BLaER1 treated with 17β-estradiol and CSF1 and Interleukin-3, amounts not matched to agents 10 nM and 100 nM (cell line): ENCODE results near the gene FGFR3.

Experiments used
- H3K27ac ChIP-seq, 11 experiments: shearing (Covaris generic); formaldehyde crosslinking; 2 replicates each; pipeline ENCODE4 v1.8.1; 2022
- H3K27me3 ChIP-seq, 11 experiments: shearing (Covaris generic); formaldehyde crosslinking; 2 replicates each; pipeline ENCODE4 v1.8.1; 2022
- H3K36me3 ChIP-seq, 11 experiments: shearing (Covaris generic); formaldehyde crosslinking; 2 replicates each; pipeline ENCODE4 v1.8.1; 2022
- H3K4me1 ChIP-seq, 10 experiments: shearing (Covaris generic); formaldehyde crosslinking; 2 replicates each; pipeline ENCODE4 v1.8.1; 2022
- H3K4me2 ChIP-seq, 11 experiments: shearing (Covaris generic); formaldehyde crosslinking; 2 replicates each; pipeline ENCODE4 v1.8.1; 2022
- H3K4me3 ChIP-seq, 10 experiments: shearing (Covaris generic); formaldehyde crosslinking; 2 replicates each; pipeline ENCODE4 v1.8.1; 2022
- H3K9ac ChIP-seq, 11 experiments: shearing (Covaris generic); formaldehyde crosslinking; 2 replicates each; pipeline ENCODE4 v1.8.1; 2022
- H3K9me3 ChIP-seq, 11 experiments: shearing (Covaris generic); formaldehyde crosslinking; replicated peaks in 1 of 11; 2 replicates each; pipeline ENCODE4 v1.8.1; 2022
- H4K20me1 ChIP-seq, 11 experiments: shearing (Covaris generic); formaldehyde crosslinking; 2 replicates each; pipeline ENCODE4 v1.8.1; 2022
- Cebpa-rat ChIP-seq, 11 experiments: shearing (Covaris generic); IDR thresholded peaks; 2 replicates each; pipeline ENCODE4 v1.8.1; 2022

Gene FGFR3

GRCh38 chr4:1799387-1800375, 6.6 kb downstream of the FGFR3 start:
- no peak overlapping the region; a peak in 1 of 22 replicates for H3K27ac ChIP-seq
- peak overlapping the region in 8 of 11 experiments; percentile 56 to 94 (median 68); a peak in 15 of 22 replicates for H3K4me2 ChIP-seq
- H3K27me3 ChIP-seq: peaks cover 45 to 58% (median 48%) of the 10 kb centered on the region in 11 experiments
- H4K20me1 ChIP-seq: peaks cover 0 to 54% (median 22%) of the 10 kb centered on the region in 11 experiments; a peak in 18 of 22 replicates
- no peaks in the 10 kb centered on the region for H3K9me3 ChIP-seq
- TF ChIP-seq Cebpa-rat (IDR thresholded peaks at IDR 0.05): no peak
- no peaks in the 10 kb centered on the region for H3K36me3 ChIP-seq
- peaks cover 17 to 68% (median 59%) of the 10 kb centered on the region in 10 experiments for H3K4me1 ChIP-seq
- H3K9ac ChIP-seq: peak overlapping the region in 2 of 11 experiments; percentile 28 to 44; a peak in 3 of 22 replicates
- no peak overlapping the region for H3K4me3 ChIP-seq

GRCh38 chr4:1800805-1801204, 7.7 kb downstream of the FGFR3 start:
- Histone ChIP-seq H3K4me1 (peaks cover 12 to 67% (median 58%) of the 10 kb centered on the region in 10 experiments), H3K4me3 (no peak overlapping the region), H3K9ac (0 out of 22 replicates have a peak overlapping the region, but pooled peaks of 1 of the 11 experiments have one; percentile 4), H3K27me3 (peaks cover 34 to 47% (median 36%) of the 10 kb centered on the region in 11 experiments), H3K27ac (peak overlapping the region in 4 of 11 experiments; percentile 9 to 54 (median 26); a peak in 6 of 22 replicates), H3K9me3 (no peaks in the 10 kb centered on the region), H3K4me2 (peak overlapping the region in 8 of 11 experiments; percentile 7 to 94 (median 17); a peak in 4 of 22 replicates), H3K36me3 (no peaks in the 10 kb centered on the region), H4K20me1 (peaks cover 0 to 54% (median 15%) of the 10 kb centered on the region in 11 experiments; a peak in 13 of 22 replicates)
- TF ChIP-seq Cebpa-rat (IDR thresholded peaks at IDR 0.05): no peak

- Histone ChIP-seq H3K9me3 (no peaks in the 10 kb centered on the region), H3K27me3 (peaks cover 28 to 41% (median 30%) of the 10 kb centered on the region in 11 experiments), H4K20me1 (peaks cover 0 to 53% (median 10%) of the 10 kb centered on the region in 11 experiments; a peak in 11 of 22 replicates), H3K9ac (peak overlapping the region in 8 of 11 experiments; percentile 42 to 72 (median 63); a peak in 11 of 22 replicates), H3K4me1 (peaks cover 12 to 72% (median 64%) of the 10 kb centered on the region in 10 experiments), H3K4me2 (peak overlapping the region; percentile 76 to 94 (median 92); a peak in 21 of 22 replicates), H3K27ac (peak overlapping the region in 8 of 11 experiments; percentile 61 to 84 (median 75); a peak in 15 of 22 replicates), H3K4me3 (no peak overlapping the region), H3K36me3 (no peaks in the 10 kb centered on the region)
- TF ChIP-seq Cebpa-rat (IDR thresholded peaks at IDR 0.05): no peak
Observed at GRCh38 chr4:1801286-1801958, 8.3 kb downstream of the FGFR3 start.

- Histone ChIP-seq H4K20me1 (peaks cover 0 to 49% (median 2%) of the 10 kb centered on the region in 11 experiments; a peak in 9 of 22 replicates), H3K9ac (peak overlapping the region in 10 of 11 experiments; percentile 18 to 72 (median 58); a peak in 19 of 22 replicates), H3K4me2 (peak overlapping the region; percentile 76 to 94 (median 92)), H3K27ac (peak overlapping the region in 9 of 11 experiments; percentile 39 to 84 (median 74); a peak in 18 of 22 replicates), H3K36me3 (no peaks in the 10 kb centered on the region), H3K4me3 (peak overlapping the region in 1 of 10 experiments; percentile 28; a peak in 3 of 20 replicates), H3K9me3 (no peaks in the 10 kb centered on the region), H3K27me3 (peaks cover 20 to 33% (median 22%) of the 10 kb centered on the region in 11 experiments), H3K4me1 (peaks cover 12 to 75% (median 69%) of the 10 kb centered on the region in 10 experiments)
- peak in 9 of 11 experiments; percentile 37 to 98 (median 94); a peak in 17 of 22 replicates for TF ChIP-seq Cebpa-rat (IDR thresholded peaks at IDR 0.05)
Observed at GRCh38 chr4:1802151-1802715, 9.1 kb downstream of the FGFR3 start.

GRCh38 chr4:1802720-1803522, 9.8 kb downstream of the FGFR3 start:
- Histone ChIP-seq H3K27ac (peak overlapping the region in 9 of 11 experiments; percentile 17 to 84 (median 74); a peak in 17 of 22 replicates), H3K4me1 (peaks cover 12 to 79% (median 71%) of the 10 kb centered on the region in 10 experiments), H3K4me2 (peak overlapping the region; percentile 76 to 94 (median 92)), H3K36me3 (no peaks in the 10 kb centered on the region), H3K27me3 (peaks cover 13 to 26% (median 15%) of the 10 kb centered on the region in 11 experiments), H3K9me3 (no peaks in the 10 kb centered on the region), H4K20me1 (peaks cover 0 to 46% (median 0%) of the 10 kb centered on the region in 11 experiments; a peak in 7 of 22 replicates), H3K4me3 (no peak overlapping the region; a peak in 3 of 20 replicates), H3K9ac (peak overlapping the region in 9 of 11 experiments; percentile 41 to 72 (median 62); a peak in 14 of 22 replicates)
- no peak for TF ChIP-seq Cebpa-rat (IDR thresholded peaks at IDR 0.05)

- Histone ChIP-seq H3K9me3 (no peaks in the 10 kb centered on the region), H3K4me2 (peak overlapping the region in 8 of 11 experiments; percentile 83 to 94 (median 92); a peak in 17 of 22 replicates), H3K27me3 (peaks cover 7 to 19% (median 10%) of the 10 kb centered on the region in 11 experiments; a peak in 19 of 22 replicates), H3K4me1 (peaks cover 12 to 77% (median 68%) of the 10 kb centered on the region in 10 experiments), H3K36me3 (no peaks in the 10 kb centered on the region), H3K4me3 (no peak overlapping the region), H3K9ac (peak overlapping the region in 6 of 11 experiments; percentile 7 to 72 (median 32); a peak in 5 of 22 replicates), H4K20me1 (peaks cover 0 to 49% (median 3%) of the 10 kb centered on the region in 11 experiments; a peak in 11 of 22 replicates), H3K27ac (peak overlapping the region in 7 of 11 experiments; percentile 70 to 84 (median 76); a peak in 12 of 22 replicates)
- no peak for TF ChIP-seq Cebpa-rat (IDR thresholded peaks at IDR 0.05)
Observed at GRCh38 chr4:1803523-1804423, 10.7 kb downstream of the FGFR3 start.
